ENCODE results near the gene MARCHF2.

DNA sequence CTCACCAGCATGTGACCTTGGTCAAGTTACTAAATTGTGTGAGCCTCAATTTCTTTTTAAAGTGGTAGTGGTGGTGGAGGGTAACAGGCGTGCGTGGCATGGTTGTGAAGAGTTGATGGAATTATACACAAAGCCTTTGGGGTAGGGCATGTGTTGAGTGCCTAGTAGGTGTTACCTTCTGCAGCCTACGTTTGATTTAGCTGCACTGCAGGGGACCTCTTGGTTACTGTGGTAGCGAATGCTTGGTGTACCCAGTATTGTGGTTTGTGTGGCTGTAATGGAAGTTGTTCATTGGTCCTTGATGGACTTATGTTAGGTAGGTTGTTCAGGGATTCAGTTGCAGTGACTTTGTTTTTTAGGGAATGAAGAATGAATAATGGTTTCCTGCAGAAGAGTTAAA is 64.8 kb downstream of the MARCHF2 start:
- TF ChIP-seq CTCF (IDR thresholded peaks at IDR 0.05; ENCODE audit: insufficient read depth, low read depth, low read length) (no peak), EZH2 (IDR thresholded peaks at IDR 0.05; ENCODE audit: insufficient read depth, low read length) (no peak)

Data from astrocyte (in vitro differentiated cells and primary cell).